ENCODE results near the gene VAV2.

The VAV2 gene

GRCh38 chr9:133954862-133955529, 37.1 kb downstream of the VAV2 start:
- TF ChIP-seq CTCF (conservative IDR thresholded peaks at IDR 0.05), result no peak
- no peak overlapping the region for H3K27ac ChIP-seq

DNA sequence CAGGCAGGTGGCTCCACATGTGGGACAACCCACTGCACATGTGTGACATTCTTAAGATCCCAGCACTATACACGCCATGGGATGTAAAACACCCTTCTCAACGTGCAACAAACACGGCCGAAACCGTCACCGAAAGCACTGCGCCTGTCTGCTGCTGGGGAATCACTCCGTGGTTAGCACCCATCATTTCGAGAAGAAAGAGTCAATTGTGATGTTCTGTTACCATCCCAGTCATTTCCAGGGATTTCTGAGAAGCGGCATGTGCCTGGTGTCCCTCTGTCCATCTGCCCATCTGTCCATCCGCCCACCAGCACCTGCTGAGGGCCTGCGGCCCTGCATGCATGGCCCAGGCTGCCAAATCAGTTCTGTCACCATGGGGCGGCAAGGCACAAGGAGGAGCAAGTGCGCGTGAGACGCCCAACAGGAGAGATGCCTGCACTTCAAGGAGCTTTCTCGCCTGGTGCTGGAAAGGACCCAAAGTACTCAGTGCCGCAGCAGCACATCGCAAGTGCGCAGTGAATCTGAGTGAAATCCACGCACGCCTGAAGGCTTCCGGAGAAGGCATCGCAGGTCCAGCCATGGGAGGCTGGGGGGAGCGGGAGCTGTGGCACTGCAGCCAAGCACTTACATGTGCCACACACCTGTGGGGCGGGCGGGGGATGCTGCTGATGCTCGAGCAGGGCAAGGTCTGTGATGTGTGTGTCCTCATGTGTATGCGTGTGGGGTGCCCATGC, 38.0 kb downstream of the VAV2 start:
- TF ChIP-seq CTCF (conservative IDR thresholded peaks at IDR 0.05), result no peak

DNA sequence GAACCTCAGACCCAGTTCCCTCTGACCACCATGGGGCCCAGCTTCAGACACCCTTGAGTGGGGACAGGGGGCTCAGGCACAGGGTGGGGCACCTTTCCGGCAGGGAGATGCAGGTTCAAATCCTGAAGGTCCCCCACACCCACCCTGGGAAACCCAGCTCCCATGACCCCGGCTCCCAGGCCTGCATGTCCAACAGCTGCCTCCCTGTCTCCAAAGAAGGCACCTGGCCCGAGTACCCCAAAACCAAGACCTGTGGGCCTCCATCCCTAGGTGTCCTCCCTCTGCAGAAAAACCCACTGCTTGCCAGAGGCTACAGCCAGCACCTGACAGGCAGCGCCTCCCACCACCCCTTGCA, 38.5 kb downstream of the VAV2 start:
- no peak overlapping the region for H3K27ac ChIP-seq
- TF ChIP-seq CTCF (conservative IDR thresholded peaks at IDR 0.05), result no peak

More for the DNA sequence above, 38.0 kb downstream of the VAV2 start:
- H3K27ac ChIP-seq, result no peak overlapping the region

DNA sequence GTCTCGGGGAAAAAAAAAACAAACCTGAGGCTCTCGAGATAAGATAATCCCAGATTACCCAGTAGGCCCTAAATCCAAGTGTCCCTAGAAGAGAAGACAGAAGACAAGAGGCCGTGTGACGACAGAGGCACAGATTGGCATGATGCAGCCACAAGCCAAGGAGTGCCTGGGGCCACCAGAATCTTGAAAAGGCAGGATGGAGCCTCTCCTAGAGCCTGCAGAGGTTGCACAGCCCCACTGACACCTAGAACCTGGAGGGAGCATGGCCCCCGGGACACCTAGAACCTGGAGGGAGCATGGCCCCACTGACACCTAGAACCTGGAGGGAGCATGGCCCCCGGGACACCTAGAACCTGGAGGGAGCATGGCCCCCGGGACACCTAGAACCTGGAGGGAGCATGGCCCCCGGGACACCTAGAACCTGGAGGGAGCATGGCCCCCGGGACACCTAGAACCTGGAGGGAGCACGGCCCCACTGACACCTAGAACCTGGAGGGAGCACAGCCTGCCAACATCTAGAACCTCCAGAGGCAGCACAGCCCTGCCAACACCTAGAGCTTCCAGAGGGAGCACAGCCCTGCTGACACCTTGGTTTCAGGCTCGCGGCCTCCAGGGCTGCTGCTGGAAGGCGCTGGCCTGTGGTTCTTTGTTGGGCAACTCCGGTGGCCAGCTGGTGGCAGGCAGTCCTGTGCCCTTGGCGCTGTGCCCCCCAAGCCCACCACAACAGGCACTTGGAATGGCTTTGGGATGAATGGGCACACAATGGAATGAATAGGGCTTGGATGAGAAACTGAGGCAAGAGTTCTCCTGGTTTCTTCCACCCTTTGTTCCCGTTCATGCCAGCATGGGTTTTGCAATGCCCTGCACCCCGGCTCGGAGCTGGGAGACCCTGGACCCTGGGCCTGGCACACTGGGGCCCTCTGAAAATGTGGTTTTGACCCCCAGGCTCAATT, 39.2 kb downstream of the VAV2 start:
- H3K27ac ChIP-seq, result no peak overlapping the region
- no peak for TF ChIP-seq CTCF (conservative IDR thresholded peaks at IDR 0.05)

DNA sequence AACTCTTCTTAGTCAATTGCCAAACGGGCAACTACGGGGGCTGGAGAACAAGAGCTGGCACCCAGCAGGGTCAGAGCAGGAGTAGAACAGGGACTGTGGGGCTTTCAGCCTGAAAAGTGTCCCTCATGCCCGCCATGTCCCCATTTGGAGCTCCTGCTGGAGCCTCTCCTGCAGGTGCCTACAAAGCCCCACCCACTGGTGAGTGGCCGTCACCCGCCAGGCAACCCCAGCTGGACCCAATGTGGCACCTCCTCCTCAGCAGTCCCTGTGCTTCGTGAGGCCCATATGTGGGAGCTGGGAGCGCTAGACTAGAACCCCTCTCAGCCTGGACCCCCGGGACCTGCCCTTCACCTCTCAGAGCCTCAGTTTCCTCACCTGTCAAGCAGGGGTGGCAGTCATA, 40.9 kb downstream of the VAV2 start:
- no peak overlapping the region for H3K27ac ChIP-seq

GRCh38 chr9:133950629-133951111, 41.5 kb downstream of the VAV2 start:
- TF ChIP-seq CTCF (conservative IDR thresholded peaks at IDR 0.05), result no peak
- H3K27ac ChIP-seq, result no peak overlapping the region

More for the DNA sequence above, 40.9 kb downstream of the VAV2 start:
- TF ChIP-seq CTCF (conservative IDR thresholded peaks at IDR 0.05), result no peak

- H3K27ac ChIP-seq, result no peak overlapping the region
- TF ChIP-seq CTCF (conservative IDR thresholded peaks at IDR 0.05), result no peak
Measured at GRCh38 chr9:133950192-133950591, 41.9 kb downstream of the VAV2 start.

Measured in VCaP (cell line).